ENCODE measurements around the gene LIN37.

DNA sequence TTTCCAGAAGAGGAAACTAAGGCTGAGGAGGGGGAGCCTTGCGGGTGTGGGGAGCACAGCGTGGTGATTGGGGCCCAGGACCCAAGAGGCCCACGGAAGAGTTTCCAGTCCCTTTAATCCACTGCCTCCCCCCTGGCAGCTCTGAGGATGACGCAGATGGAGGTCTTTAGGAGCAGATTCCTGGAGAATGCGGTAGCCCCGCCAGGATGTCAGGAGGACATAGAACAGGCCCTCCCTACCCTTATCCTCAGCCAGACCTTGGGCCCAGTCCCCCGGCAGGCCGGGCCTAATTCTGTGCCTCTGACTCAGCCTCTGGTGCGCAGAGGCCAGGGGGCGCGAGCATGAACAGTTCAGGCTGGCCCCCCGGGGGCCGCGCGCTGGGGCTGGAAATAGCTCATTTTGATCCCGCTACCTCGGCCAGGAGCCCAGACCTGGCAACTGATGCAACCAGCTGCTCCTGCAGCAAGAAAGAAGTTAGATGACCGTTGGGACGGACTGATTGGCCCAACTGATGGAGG, 8.9 kb downstream of the LIN37 start:
- TF ChIP-seq YY1 (IDR thresholded peaks at IDR 0.05; ENCODE audit: low read depth) (no peak), TAF1 (IDR thresholded peaks at IDR 0.05; ENCODE audit: low read depth) (no peak), USF1 (IDR thresholded peaks at IDR 0.05) (no peak), CEBPB (IDR thresholded peaks at IDR 0.05) (no peak), EP300 (IDR thresholded peaks at IDR 0.05; ENCODE audit: borderline replicate concordance) (no peak), ZBTB7A (IDR thresholded peaks at IDR 0.05; ENCODE audit: low read depth) (no peak), MAX (IDR thresholded peaks at IDR 0.05) (no peak), RAD21 (IDR thresholded peaks at IDR 0.05; ENCODE audit: low read depth) (no peak), NFIC (IDR thresholded peaks at IDR 0.05) (no peak)
- TF ChIP-seq, protein P1, sequence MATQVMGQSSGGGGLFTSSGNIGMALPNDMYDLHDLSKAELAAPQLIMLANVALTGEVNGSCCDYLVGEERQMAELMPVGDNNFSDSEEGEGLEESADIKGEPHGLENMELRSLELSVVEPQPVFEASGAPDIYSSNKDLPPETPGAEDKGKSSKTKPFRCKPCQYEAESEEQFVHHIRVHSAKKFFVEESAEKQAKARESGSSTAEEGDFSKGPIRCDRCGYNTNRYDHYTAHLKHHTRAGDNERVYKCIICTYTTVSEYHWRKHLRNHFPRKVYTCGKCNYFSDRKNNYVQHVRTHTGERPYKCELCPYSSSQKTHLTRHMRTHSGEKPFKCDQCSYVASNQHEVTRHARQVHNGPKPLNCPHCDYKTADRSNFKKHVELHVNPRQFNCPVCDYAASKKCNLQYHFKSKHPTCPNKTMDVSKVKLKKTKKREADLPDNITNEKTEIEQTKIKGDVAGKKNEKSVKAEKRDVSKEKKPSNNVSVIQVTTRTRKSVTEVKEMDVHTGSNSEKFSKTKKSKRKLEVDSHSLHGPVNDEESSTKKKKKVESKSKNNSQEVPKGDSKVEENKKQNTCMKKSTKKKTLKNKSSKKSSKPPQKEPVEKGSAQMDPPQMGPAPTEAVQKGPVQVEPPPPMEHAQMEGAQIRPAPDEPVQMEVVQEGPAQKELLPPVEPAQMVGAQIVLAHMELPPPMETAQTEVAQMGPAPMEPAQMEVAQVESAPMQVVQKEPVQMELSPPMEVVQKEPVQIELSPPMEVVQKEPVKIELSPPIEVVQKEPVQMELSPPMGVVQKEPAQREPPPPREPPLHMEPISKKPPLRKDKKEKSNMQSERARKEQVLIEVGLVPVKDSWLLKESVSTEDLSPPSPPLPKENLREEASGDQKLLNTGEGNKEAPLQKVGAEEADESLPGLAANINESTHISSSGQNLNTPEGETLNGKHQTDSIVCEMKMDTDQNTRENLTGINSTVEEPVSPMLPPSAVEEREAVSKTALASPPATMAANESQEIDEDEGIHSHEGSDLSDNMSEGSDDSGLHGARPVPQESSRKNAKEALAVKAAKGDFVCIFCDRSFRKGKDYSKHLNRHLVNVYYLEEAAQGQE (IDR thresholded peaks at IDR 0.05; ENCODE audit: low read depth), result no peak

All from Ishikawa (cell line).